Measurements from ENCODE around the gene SLC49A3.

SLC49A3 gene

DNA sequence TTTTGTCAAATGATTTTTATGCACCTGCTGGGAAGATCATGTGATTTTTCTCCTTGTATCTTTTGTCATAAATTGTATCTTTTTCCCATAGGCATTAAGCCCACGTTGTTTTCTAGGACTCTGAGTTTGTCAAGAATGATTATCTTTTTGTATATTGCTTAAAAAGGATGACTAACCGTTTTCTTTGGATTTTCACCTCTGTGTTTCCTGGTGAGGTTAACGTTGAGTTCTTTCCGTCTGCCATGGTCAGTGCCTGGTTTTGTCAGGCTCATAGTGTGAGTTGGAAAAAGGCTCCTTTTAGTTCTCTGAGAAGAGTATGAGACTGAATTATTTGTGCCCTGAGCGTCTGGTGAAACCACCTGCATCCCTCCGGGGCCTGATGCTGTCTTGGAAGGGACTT, 38.6 kb upstream of the SLC49A3 start:
- H3K27ac Mint-ChIP-seq = peak overlapping the region in 1 of 2 donors; percentile 46

DNA sequence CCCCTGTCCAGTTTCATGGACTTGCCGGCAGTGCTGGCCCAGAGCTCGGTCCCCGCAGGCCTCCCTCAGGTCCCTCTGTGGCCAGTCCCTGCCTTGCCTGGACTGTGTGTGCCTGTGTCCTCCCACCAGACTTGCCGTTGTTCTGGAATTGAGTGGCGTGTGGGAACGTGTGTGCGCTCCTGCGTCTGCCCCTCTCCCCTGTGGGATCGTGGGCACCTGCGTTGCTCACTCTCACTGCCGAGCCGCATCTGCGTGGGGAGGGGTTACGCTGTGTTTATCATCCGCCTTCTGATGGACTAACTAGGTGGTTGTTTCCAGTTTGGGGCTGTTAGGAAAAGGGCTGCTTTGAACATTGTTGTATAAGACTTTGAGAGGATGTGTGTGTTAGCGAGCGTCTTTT, 37.9 kb upstream of the SLC49A3 start:
- H3K4me3 Mint-ChIP-seq = no peak overlapping the region
- peaks cover 25% of the 10 kb centered on the region for H3K36me3 Mint-ChIP-seq (ENCODE audit: insufficient read depth)
- DNase-seq = no peak
- H3K27me3 Mint-ChIP-seq = no peaks in the 10 kb centered on the region
- ATAC-seq (replicated peaks) = no peak
- H3K9me3 Mint-ChIP-seq = no peaks in the 10 kb centered on the region
- H3K4me1 Mint-ChIP-seq (ENCODE audit: low read depth in 2 of 2) = peaks cover 18 to 19% of the 10 kb centered on the region in 2 donors
- H3K27ac Mint-ChIP-seq = peak overlapping the region; percentile 72 to 76

More for the DNA sequence above, 38.6 kb upstream of the SLC49A3 start:
- no peaks in the 10 kb centered on the region for H3K27me3 Mint-ChIP-seq
- peaks cover 25% of the 10 kb centered on the region for H3K36me3 Mint-ChIP-seq (ENCODE audit: insufficient read depth)
- no peaks in the 10 kb centered on the region for H3K9me3 Mint-ChIP-seq
- ATAC-seq (replicated peaks) = no peak
- no peak for DNase-seq
- H3K4me1 Mint-ChIP-seq (ENCODE audit: low read depth in 2 of 2) = peaks cover 15 to 18% of the 10 kb centered on the region in 2 donors
- H3K4me3 Mint-ChIP-seq = no peak overlapping the region

DNA sequence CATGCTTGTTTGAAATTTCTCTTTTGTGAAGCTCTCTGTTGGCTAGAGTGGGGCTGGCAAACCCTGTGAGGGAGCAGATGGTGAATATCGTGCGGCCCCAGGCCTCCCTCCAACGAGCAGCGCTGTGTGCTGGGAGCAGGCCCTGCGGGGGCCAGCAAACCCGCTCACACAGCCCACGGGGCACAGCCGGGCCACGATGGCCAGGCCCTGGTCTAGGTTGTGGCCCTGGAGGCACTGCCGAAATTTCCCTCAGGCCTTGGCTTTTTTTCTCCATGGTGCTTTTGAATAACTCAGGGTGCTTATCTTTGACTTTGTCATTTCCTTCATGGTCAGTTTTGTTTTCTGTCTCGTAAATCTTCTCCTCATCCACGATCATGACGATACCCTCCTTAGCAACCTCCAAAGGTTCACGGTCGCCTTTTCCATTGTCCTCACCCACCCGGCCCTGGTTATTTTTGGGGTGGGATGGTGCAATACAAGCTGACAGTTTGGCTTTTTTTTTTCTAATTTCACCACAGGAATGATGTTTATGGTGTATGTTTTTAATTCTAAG, 37.4 kb upstream of the SLC49A3 start:
- no peak overlapping the region for H3K4me3 Mint-ChIP-seq
- H3K9me3 Mint-ChIP-seq = no peaks in the 10 kb centered on the region
- no peaks in the 10 kb centered on the region for H3K27me3 Mint-ChIP-seq
- DNase-seq = no peak
- peaks cover 30% of the 10 kb centered on the region for H3K36me3 Mint-ChIP-seq (ENCODE audit: insufficient read depth)
- H3K27ac Mint-ChIP-seq = no peak overlapping the region
- ATAC-seq (replicated peaks) = no peak
- H3K4me1 Mint-ChIP-seq (ENCODE audit: low read depth in 2 of 2) = peaks cover 20 to 22% of the 10 kb centered on the region in 2 donors

DNA sequence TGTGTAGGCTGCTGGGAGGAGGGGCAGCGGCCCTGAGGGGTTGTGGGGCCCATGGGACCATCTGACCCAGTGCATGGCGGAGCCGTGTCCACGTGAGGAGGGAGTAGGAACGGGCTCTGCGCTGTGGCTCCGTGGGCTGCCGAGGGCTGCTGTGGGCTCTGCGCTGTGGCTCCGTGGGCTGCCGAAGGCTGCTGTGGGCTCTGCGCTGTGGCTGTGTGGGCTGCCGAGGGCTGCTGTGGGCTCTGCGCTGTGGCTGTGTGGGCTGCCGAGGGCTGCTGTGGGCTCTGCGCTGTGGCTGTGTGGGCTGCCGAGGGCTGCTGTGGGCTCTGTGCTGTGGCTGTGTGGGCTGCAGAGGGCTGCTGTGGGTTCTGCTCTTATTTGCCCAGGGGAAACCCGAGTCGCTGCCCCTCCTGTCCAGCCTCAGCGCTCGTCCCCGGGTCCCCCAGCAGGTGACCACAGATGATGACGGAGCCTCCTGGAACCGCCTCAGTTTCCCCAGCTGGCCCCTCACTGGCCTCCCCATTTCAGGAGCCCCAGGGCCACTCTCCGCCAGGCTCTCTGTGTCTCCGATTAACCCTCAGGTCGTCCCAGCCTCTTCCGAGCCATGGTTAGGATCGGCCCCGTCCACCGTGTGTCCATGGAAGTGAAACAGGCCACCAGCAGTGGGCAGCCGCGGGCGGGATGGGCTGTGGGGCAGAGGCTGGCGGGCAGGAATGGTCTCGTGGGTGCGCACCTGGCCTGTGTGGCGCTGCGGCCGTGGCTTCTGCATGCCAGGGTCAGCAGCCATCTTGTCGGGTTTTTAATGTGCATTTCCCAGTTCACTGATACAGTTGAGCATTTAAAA, 36.7 kb upstream of the SLC49A3 start:
- H3K36me3 Mint-ChIP-seq (ENCODE audit: insufficient read depth) = peaks cover 28% of the 10 kb centered on the region
- DNase-seq = no peak
- no peak overlapping the region for H3K27ac Mint-ChIP-seq
- peaks cover 20 to 22% of the 10 kb centered on the region in 2 donors for H3K4me1 Mint-ChIP-seq (ENCODE audit: low read depth in 2 of 2)
- no peaks in the 10 kb centered on the region for H3K9me3 Mint-ChIP-seq
- ATAC-seq (replicated peaks) = no peak
- H3K4me3 Mint-ChIP-seq = no peak overlapping the region
- H3K27me3 Mint-ChIP-seq = no peaks in the 10 kb centered on the region

DNA sequence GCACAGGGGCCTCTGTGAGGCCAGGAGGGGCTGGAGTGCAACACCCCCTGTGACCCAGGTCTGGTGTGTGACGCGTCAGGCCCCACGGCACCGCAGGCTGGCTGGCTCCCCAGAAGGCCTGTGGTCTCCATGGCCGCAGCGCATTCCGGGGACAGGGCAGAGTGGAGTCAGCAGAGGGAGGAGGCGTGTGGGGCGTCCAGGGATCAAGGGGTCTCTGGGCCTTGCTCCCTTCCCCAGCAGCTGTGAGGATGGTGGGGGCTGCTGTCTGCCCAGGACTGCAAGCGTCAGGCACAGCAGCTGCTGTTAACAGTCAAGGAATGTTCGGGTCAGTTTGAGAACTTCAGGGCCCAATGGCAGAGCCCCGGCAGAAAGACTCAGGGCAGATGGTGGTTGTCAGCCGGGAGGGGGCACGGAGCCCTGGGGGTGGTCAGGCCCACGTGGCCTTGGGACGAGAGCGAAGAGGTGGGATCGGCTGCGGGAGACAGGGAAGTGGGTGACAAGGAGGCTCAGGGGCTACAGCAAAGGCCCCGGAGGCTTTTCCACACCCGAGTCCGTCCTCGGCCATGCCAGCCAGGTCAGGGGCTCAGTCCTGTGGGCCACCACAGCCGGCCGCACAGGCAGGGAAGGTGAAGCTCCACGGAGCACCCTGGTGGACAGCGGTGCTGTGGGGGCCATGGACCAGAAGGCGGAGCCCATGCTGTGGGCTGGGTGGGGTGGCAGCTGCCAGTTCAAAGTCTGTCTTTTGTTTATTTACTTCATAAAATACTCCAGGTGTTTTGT, 35.0 kb upstream of the SLC49A3 start:
- Mint-ChIP-seq H3K27ac (peak overlapping the region; percentile 74 to 85), H3K27me3 (no peaks in the 10 kb centered on the region), H3K4me3 (no peak overlapping the region), H3K4me1 (ENCODE audit: low read depth in 2 of 2) (peaks cover 33 to 36% of the 10 kb centered on the region in 2 donors), H3K36me3 (ENCODE audit: insufficient read depth) (peaks cover 24% of the 10 kb centered on the region), H3K9me3 (no peaks in the 10 kb centered on the region)
- ATAC-seq (replicated peaks) (no peak), DNase-seq (no peak)

DNA sequence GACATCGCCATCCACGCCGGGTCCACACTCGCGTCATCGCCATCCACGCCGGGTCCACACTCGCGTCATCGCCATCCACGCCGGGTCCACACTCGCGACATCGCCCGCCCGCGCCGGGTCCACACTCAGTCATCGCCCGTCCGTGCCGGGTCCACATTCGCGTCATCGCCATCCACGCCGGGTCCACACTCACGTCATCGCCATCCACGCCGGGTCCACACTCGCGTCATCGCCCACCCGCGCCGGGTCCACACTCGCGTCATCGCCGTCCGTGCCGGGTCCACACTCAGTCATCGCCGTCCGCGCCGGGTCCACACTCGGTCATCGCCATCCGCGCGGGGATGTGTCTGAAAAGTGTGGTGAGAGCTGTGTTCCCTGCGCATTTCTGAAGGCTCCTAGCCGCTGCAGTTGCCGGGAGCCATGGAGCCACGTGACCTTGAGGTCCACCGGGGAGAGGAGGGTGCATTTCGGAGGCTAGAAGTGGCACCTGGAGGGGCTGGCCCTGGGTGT, 34.0 kb upstream of the SLC49A3 start:
- H3K4me1 Mint-ChIP-seq (ENCODE audit: low read depth in 2 of 2) = peaks cover 36 to 39% of the 10 kb centered on the region in 2 donors
- H3K27ac Mint-ChIP-seq = peak overlapping the region; percentile 74 to 85
- H3K4me3 Mint-ChIP-seq = no peak overlapping the region
- ATAC-seq (replicated peaks) = no peak
- no peaks in the 10 kb centered on the region for H3K9me3 Mint-ChIP-seq
- DNase-seq = no peak
- H3K36me3 Mint-ChIP-seq (ENCODE audit: insufficient read depth) = peaks cover 24% of the 10 kb centered on the region
- no peaks in the 10 kb centered on the region for H3K27me3 Mint-ChIP-seq

DNA sequence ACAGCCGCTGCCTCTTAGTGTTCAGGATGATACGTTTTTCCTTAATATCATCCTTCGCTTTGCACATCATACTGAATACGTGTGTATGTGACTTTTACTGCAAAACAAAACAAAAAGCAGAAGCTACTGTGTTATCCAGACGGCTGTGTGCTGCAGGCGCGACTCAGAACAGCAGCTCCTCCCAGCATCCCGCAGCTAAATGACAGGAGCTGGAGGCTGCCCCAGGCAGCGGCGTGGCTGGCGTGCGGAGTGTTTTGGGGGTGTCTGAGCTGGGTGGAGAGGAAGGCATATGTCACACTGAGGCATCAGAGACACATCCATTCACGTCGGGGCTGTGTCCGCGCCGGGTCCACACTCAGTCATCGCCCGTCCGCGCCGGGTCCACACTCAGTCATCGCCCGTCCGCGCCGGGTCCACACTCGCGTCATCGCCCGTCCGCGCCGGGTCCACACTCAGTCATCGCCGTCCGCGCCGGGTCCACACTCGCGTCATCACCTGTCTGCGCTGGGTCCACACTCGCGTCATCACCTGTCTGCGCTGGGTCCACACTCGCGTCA, 33.3 kb upstream of the SLC49A3 start:
- Mint-ChIP-seq H3K36me3 (ENCODE audit: insufficient read depth) (peaks cover 24% of the 10 kb centered on the region), H3K27ac (no peak overlapping the region), H3K4me1 (ENCODE audit: low read depth in 2 of 2) (peaks cover 41 to 45% of the 10 kb centered on the region in 2 donors), H3K4me3 (no peak overlapping the region), H3K27me3 (no peaks in the 10 kb centered on the region), H3K9me3 (no peaks in the 10 kb centered on the region)
- no peak for DNase-seq
- no peak for ATAC-seq (replicated peaks)

DNA sequence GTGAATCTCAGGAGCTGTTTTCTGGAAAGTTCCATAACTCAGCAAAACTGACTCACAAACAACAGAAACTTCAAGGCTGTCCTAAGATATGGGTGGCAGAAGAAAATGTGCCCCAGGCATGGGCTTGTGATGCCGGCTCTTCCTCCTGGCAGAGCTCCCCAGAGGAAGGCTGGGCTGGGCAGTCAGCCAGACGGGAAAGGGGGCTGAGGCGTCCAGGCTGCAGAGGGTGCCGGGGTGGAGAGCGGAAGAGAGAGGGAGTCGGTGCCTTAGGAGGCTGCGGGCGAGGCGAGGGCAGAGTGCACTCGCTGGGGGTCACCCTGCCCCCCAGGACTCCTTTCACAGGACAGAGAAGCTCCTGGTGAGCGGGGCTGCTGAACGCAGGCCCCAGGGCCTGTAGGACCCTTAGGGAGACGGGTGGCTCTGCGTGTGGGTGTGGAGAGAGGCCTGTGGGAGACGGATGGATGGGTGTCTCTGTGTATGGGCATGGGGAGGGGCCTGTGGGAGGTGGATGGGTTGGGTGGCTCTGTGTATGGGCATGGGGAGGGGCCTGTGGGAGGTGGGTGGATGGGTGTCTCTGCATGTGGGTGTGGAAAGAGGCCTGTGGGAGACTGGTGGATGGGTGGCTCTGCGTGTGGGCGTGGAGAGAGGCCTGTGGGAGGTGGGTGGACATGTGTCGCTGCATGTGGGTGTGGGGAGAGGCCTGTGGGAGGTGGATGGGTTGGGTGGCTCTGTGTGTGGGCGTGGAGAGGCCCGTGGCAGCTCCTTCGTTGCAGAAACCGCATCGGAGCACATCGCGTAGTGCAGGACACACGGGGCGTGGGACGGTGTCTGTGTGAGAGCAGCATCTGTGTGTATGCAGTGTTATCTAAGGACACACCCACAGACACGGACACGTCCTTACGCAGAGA, 32.6 kb upstream of the SLC49A3 start:
- Mint-ChIP-seq H3K36me3 (ENCODE audit: insufficient read depth) (peaks cover 24% of the 10 kb centered on the region), H3K9me3 (no peaks in the 10 kb centered on the region), H3K27ac (no peak overlapping the region), H3K4me3 (no peak overlapping the region), H3K27me3 (no peaks in the 10 kb centered on the region), H3K4me1 (ENCODE audit: low read depth in 2 of 2) (peaks cover 40 to 45% of the 10 kb centered on the region in 2 donors)
- ATAC-seq (replicated peaks) = no peak
- DNase-seq = no peak

DNA sequence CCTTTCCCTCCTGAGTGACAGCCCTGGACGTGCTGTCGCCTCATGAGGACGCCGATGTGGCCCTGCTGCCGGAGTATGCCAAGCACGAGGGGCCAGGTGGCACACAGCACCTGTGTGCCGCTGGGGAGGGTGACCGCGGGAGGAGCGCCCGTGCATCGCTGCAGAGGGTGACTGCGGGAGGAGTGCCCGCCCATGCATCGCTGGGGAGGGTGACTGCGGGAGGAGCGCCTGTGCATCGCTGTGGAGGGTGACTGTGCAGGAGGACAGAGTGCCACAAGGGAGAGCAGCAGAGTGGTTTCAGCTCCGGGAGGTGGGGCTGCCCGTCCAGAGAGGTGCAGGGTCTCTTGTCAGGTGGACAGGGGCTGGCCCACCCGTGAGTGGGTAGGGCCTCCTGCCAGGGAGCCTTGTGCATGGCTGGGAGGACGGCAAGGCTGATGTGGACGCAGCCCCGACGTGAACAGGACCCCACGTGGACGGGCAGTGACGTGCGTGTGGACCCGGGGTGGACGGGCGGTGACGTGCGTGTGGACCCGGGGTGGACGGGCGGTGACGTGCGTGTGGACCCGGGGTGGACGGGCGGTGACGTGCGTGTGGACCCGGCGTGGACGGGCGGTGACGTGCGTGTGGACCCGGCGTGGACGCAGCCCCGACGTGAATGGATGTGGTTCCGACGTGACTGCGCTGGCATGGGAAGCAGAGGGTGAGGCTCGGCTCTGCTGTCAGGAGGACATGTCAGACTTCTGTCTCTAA, 31.3 kb upstream of the SLC49A3 start:
- ATAC-seq (replicated peaks) = no peak
- no peaks in the 10 kb centered on the region for H3K9me3 Mint-ChIP-seq
- peaks cover 40 to 45% of the 10 kb centered on the region in 2 donors for H3K4me1 Mint-ChIP-seq (ENCODE audit: low read depth in 2 of 2)

DNA sequence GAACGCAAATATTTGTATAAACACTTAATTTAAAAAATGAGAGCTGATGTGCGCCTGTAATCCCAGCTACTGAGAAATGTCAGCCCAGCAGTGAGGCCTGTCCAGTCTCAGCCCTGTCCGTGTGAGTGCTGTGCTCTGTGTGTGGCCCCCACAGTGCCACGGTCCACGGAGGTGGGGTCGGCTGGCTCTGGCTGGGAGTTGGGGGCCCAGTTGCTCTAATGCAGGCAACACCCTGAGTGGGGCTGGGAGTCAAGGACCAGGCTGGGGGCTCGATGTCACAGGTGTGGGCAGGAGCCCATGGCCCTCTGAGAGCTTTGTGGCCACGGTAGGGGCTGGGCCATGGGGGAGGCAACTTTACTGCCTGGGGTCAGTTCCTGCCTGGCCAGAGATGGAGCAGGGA, 29.5 kb upstream of the SLC49A3 start:
- H3K4me1 Mint-ChIP-seq (ENCODE audit: low read depth in 2 of 2) = peaks cover 39 to 44% of the 10 kb centered on the region in 2 donors
- ATAC-seq (replicated peaks) (no peak), DNase-seq (no peak)
- H3K27ac Mint-ChIP-seq = peak overlapping the region; percentile 82 to 89
- H3K36me3 Mint-ChIP-seq (ENCODE audit: insufficient read depth) = peaks cover 10% of the 10 kb centered on the region
- H3K9me3 Mint-ChIP-seq = no peaks in the 10 kb centered on the region
- H3K27me3 Mint-ChIP-seq = no peaks in the 10 kb centered on the region
- no peak overlapping the region for H3K4me3 Mint-ChIP-seq

More for the DNA sequence above, 31.3 kb upstream of the SLC49A3 start:
- H3K36me3 Mint-ChIP-seq (ENCODE audit: insufficient read depth) = peaks cover 24% of the 10 kb centered on the region
- no peak for DNase-seq
- no peaks in the 10 kb centered on the region for H3K27me3 Mint-ChIP-seq
- H3K4me3 Mint-ChIP-seq = no peak overlapping the region
- H3K27ac Mint-ChIP-seq = peak overlapping the region in 1 of 2 donors; percentile 87

DNA sequence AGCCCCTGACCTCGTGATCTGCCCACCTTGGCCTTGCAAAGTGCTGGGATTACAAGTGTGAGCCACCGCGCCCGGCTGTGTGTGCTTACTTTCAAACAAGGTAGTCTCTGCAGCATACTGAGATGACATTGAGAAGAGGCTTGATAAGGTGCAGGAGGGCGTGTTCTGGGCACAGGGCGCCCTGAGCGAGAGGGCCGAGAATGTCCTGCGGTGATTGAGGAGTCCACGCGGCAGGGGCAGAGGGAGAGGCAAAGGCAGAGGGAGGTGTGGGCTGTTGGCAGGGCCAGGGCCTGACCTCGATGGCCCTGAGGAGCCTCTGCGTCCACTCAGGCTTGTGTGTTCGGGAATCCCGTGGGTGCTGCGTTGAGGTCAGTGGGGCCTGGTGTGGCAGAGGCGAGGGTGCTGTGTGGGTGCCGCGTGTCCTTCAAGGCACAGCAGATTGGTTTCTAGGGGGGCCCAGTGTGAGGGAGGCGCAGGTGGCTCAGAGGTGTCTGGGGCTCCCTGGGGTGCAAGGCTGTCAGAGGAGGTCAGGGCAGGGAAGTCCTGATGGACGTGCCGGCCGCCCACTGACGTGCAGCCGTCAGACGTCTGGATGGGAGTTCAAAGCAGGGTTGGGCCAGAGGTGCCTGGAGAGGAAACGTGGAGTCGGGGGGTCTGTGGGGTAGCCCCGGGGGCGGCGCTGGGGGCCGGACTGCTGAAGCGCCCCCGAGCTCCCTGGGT, 28.8 kb upstream of the SLC49A3 start:
- Mint-ChIP-seq H3K27ac (peak overlapping the region in 1 of 2 donors; percentile 89), H3K27me3 (no peaks in the 10 kb centered on the region), H3K4me3 (no peak overlapping the region), H3K4me1 (ENCODE audit: low read depth in 2 of 2) (peaks cover 36 to 41% of the 10 kb centered on the region in 2 donors), H3K9me3 (no peaks in the 10 kb centered on the region), H3K36me3 (ENCODE audit: insufficient read depth) (peaks cover 5% of the 10 kb centered on the region)
- ATAC-seq (replicated peaks) = no peak
- DNase-seq = no peak
